Cardiac muscle cell (in vitro differentiated cells and primary cell): ENCODE results near the gene THEMIS. TPM values are rescaled to one million over a fixed set of nuclear protein-coding genes. Genes with fewer than 3 reads are reported as not detected.

Source experiments
- DNase-seq, 2 donors: peaks; one replicate each; pipeline versions ENCODE4 v3.0.0 to v3.0.0-alpha.2; 2010 to 2017; ENCODE audit warnings: low read depth in 1 of 2, low spot score in 1 of 2
- H3K27ac ChIP-seq: fragments of 200-600 bp; sonication (generic); 2 replicates; pipeline ENCODE4 v1.5.1; 2016
- H3K27me3 ChIP-seq: fragments of 200-600 bp; sonication (generic); 2 replicates; pipeline ENCODE4 v1.6.0; 2016; ENCODE audit warnings: control low read depth
- H3K36me3 ChIP-seq: fragments of 200-600 bp; sonication (generic); 2 replicates; pipeline ENCODE4 v1.5.1; 2016; ENCODE audit warnings: control low read depth
- H3K4me1 ChIP-seq: fragments of 200-600 bp; sonication (generic); 2 replicates; pipeline ENCODE4 v1.8.1; 2017; ENCODE audit warnings: low read depth, mild to moderate bottlenecking, mixed run types
- H3K4me3 ChIP-seq: fragments of 200-600 bp; sonication (generic); 2 replicates; pipeline ENCODE4 v1.5.1; 2016; ENCODE audit warnings: mild to moderate bottlenecking
- H3K9me3 ChIP-seq: fragments of 200-600 bp; sonication (generic); 2 replicates; pipeline ENCODE4 v1.5.1; 2017; ENCODE audit warnings: low read depth, mild to moderate bottlenecking, control low read depth
- CTCF ChIP-seq: IDR thresholded peaks from 2 replicates; pipeline ENCODE4 v1.5.1; 2012; ENCODE audit warnings: low read depth, mild to moderate bottlenecking, low read length
- polyA plus RNA-seq: library from polyadenylated mRNA; unstranded; fragments of >200 nt; fragmentation: Nextera tagmentation; extraction: Ambion mirVana; gene quantifications from 2 replicates; pipeline ENCODE4 v1.2.1, GENCODE V29; 2016
- total RNA-seq: library from RNA; depleted of rRNA; stranded (reverse); fragments of >200 nt; gene quantifications from 2 replicates; pipeline ENCODE4 v1.2.3, GENCODE V29; 2016

Gene THEMIS
- total and polyA plus RNA-seq, 2 experiments from 2014 or later: 0.06 TPM; not detected in 1

- Histone ChIP-seq H3K9me3 (no peaks in the 10 kb centered on the region), H3K4me3 (no peak overlapping the region), H3K36me3 (no peaks in the 10 kb centered on the region), H3K27ac (no peak overlapping the region), H3K4me1 (no peaks in the 10 kb centered on the region), H3K27me3 (no peaks in the 10 kb centered on the region)
- no peak for DNase-seq
- TF ChIP-seq CTCF: no peak
Observed at GRCh38 chr6:127869183-127869582, 31.7 kb downstream of the THEMIS start.

- Histone ChIP-seq H3K27ac (no peak overlapping the region), H3K4me3 (no peak overlapping the region), H3K27me3 (no peaks in the 10 kb centered on the region), H3K9me3 (no peaks in the 10 kb centered on the region), H3K4me1 (no peaks in the 10 kb centered on the region), H3K36me3 (no peaks in the 10 kb centered on the region)
- no peak for TF ChIP-seq CTCF
- DNase-seq: no peak
Observed at GRCh38 chr6:127868338-127868737, 32.5 kb downstream of the THEMIS start.

- Histone ChIP-seq H3K36me3 (no peaks in the 10 kb centered on the region), H3K4me1 (no peaks in the 10 kb centered on the region), H3K27ac (no peak overlapping the region), H3K27me3 (no peaks in the 10 kb centered on the region), H3K4me3 (no peak overlapping the region), H3K9me3 (no peaks in the 10 kb centered on the region)
- no peak for TF ChIP-seq CTCF
- no peak for DNase-seq
Observed at GRCh38 chr6:127866766-127867165, 34.1 kb downstream of the THEMIS start.

GRCh38 chr6:127865108-127865507 lies 35.8 kb downstream of the THEMIS start:
- no peaks in the 10 kb centered on the region for H3K4me1 ChIP-seq
- H3K4me3 ChIP-seq: no peak overlapping the region
- TF ChIP-seq CTCF: no peak
- no peaks in the 10 kb centered on the region for H3K36me3 ChIP-seq
- H3K9me3 ChIP-seq: no peaks in the 10 kb centered on the region
- DNase-seq: no peak
- no peak overlapping the region for H3K27ac ChIP-seq
- no peaks in the 10 kb centered on the region for H3K27me3 ChIP-seq

GRCh38 chr6:127864701-127865100 lies 36.2 kb downstream of the THEMIS start:
- H3K27ac ChIP-seq: no peak overlapping the region
- no peaks in the 10 kb centered on the region for H3K9me3 ChIP-seq
- no peaks in the 10 kb centered on the region for H3K4me1 ChIP-seq
- H3K36me3 ChIP-seq: no peaks in the 10 kb centered on the region
- H3K4me3 ChIP-seq: no peak overlapping the region
- DNase-seq: no peak
- H3K27me3 ChIP-seq: no peaks in the 10 kb centered on the region
- TF ChIP-seq CTCF: no peak

- no peaks in the 10 kb centered on the region for H3K9me3 ChIP-seq
- TF ChIP-seq CTCF: no peak
- DNase-seq: no peak
- no peaks in the 10 kb centered on the region for H3K4me1 ChIP-seq
- H3K27ac ChIP-seq: no peak overlapping the region
- H3K27me3 ChIP-seq: no peaks in the 10 kb centered on the region
- H3K4me3 ChIP-seq: no peak overlapping the region
- H3K36me3 ChIP-seq: no peaks in the 10 kb centered on the region
Observed at GRCh38 chr6:127860723-127861122, 40.1 kb downstream of the THEMIS start.
